HepG2 (cell line): Measurements from ENCODE around the gene SLC48A1. TPM values are rescaled to one million over a fixed set of nuclear protein-coding genes. Genes with fewer than 3 reads are reported as not detected.

Source experiments
- ATAC-seq: fragments of 200-7000 bp; cut with Tn5 transposase; 3 replicates; pipeline ENCODE4 v1.9.1; 2020; ENCODE audit warnings: mild to moderate bottlenecking, moderate library complexity
- BruUV-seq: library from RNA; stranded (reverse); fragments of 400-500 nt; replicated peaks from 2 replicates; lab custom pipeline; 2021; lab: Mats Ljungman, UMichigan
- CTCF ChIA-PET: fragments of 300-600 bp; formaldehyde crosslinking; extraction: SDS; loops from one replicate; lab custom pipeline; 2021; ENCODE audit warnings: low total read pairs, inconsistent platforms, low intra/inter-chr PET ratio; lab: Yijun Ruan, JAX
- POLR2A ChIA-PET: fragments of 350-600 bp; sonication (Branson Sonifier 250); formaldehyde crosslinking; loops from one replicate; lab custom pipeline; 2020; ENCODE audit warnings: antibody characterized with exemption, inconsistent platforms; lab: Yijun Ruan, JAX
- DNase-seq: peaks from one replicate; pipeline ENCODE4 v3.0.0-alpha.2; 2015; ENCODE audit warnings: low spot score
- FAIRE-seq: peaks from 3 replicates; lab custom pipeline; 2011; peaks lifted over from hg19 to GRCh38; lab: Jason Lieb, UNC
- H2AFZ ChIP-seq: one replicate; pipeline ENCODE4 v1.6.1; 2011; ENCODE audit warnings: low read length, inconsistent platforms
- H3K27ac ChIP-seq: fragments of 300-600 bp; 3 replicates; pipeline ENCODE4 v1.8.0; 2011; ENCODE audit warnings: mixed run types, mild to moderate bottlenecking, mixed read lengths, low read length, inconsistent platforms; ENCODE audit not compliant: insufficient read depth; ENCODE audit errors: extremely low read length
- H3K27me3 ChIP-seq, 2 experiments: fragments of 200-600 bp in 1 of 2; 2 replicates in 1 of 2; 3 replicates in 1 of 2; pipeline versions ENCODE4 v1.6.0 to v1.8.0; 2011; ENCODE audit warnings: low read length in 2 of 2, mild to moderate bottlenecking in 2 of 2, moderate library complexity in 2 of 2, inconsistent platforms in 1 of 2; ENCODE audit not compliant: insufficient read depth in 2 of 2, control insufficient read depth in 1 of 2
- H3K36me3 ChIP-seq, 2 experiments: fragments of 200-600 bp in 1 of 2; replicated peaks in 1 of 2; 2 replicates in 1 of 2; 3 replicates in 1 of 2; pipeline versions ENCODE4 v1.5.1 to v1.8.0; 2011; ENCODE audit warnings: low read length in 2 of 2, inconsistent platforms in 1 of 2; ENCODE audit not compliant: insufficient read depth in 2 of 2, control insufficient read depth in 1 of 2
- H3K4me1 ChIP-seq: 2 replicates; pipeline ENCODE4 v1.5.1; 2012; ENCODE audit warnings: low read length, inconsistent platforms; ENCODE audit not compliant: insufficient read depth
- H3K4me2 ChIP-seq: 2 replicates; pipeline ENCODE4 v1.6.0; 2011; ENCODE audit warnings: low read depth, low read length, inconsistent platforms
- H3K4me3 ChIP-seq, 3 experiments: fragments of 200-600 bp in 1 of 3; sonication (generic), shearing (Covaris generic) in 1 of 3; replicated peaks in 1 of 3; 2 replicates each; pipeline ENCODE4 v1.5.1; 2011 to 2016; ENCODE audit warnings: low read length in 3 of 3, inconsistent platforms in 2 of 3, low read depth in 2 of 3, mild to moderate bottlenecking in 2 of 3, control low read depth in 1 of 3, mixed read lengths in 1 of 3; ENCODE audit not compliant: insufficient read depth in 1 of 3
- H3K79me2 ChIP-seq: one replicate; pipeline ENCODE4 v1.6.1; 2011; ENCODE audit warnings: low read length, inconsistent platforms; ENCODE audit not compliant: insufficient read depth
- H3K9ac ChIP-seq: 2 replicates; pipeline ENCODE4 v1.6.0; 2011; ENCODE audit warnings: mild to moderate bottlenecking, low read depth, low read length, inconsistent platforms; ENCODE audit not compliant: insufficient read depth
- H3K9me3 ChIP-seq: 2 replicates; pipeline ENCODE4 v1.5.1; 2012; ENCODE audit warnings: mild to moderate bottlenecking, low read length
- H4K20me1 ChIP-seq: 2 replicates; pipeline ENCODE4 v1.6.0; 2011; ENCODE audit warnings: inconsistent platforms, mild to moderate bottlenecking, low read length, moderate library complexity; ENCODE audit not compliant: insufficient read depth
- CBFB ChIP-seq: sonication (generic); formaldehyde crosslinking; IDR thresholded peaks from 2 replicates; pipeline ENCODE4 v1.4.0; 2020; ENCODE audit warnings: missing genetic modification reagents
- CSRNP1 ChIP-seq: sonication (generic); formaldehyde crosslinking; IDR thresholded peaks from 2 replicates; pipeline ENCODE4 v1.8.1; 2023; ENCODE audit warnings: mild to moderate bottlenecking, missing genetic modification reagents
- DNMT1 ChIP-seq: sonication (generic); formaldehyde crosslinking; IDR thresholded peaks from 2 replicates; pipeline ENCODE4 v1.5.1; 2020; ENCODE audit warnings: mild to moderate bottlenecking, missing genetic modification reagents
- ELF1 ChIP-seq: sonication (generic); formaldehyde crosslinking; IDR thresholded peaks from 2 replicates; pipeline ENCODE4 v1.4.0; 2020; ENCODE audit warnings: missing genetic modification reagents
- ELF4 ChIP-seq: sonication (generic); formaldehyde crosslinking; IDR thresholded peaks from 2 replicates; pipeline ENCODE4 v1.5.0; 2020; ENCODE audit warnings: missing genetic modification reagents, mild to moderate bottlenecking, moderate library complexity, borderline replicate concordance
- IRX3 ChIP-seq: sonication (generic); formaldehyde crosslinking; IDR thresholded peaks from 2 replicates; pipeline ENCODE4 v1.8.1; 2023; ENCODE audit warnings: mild to moderate bottlenecking, low read depth, missing genetic modification reagents, borderline replicate concordance
- KAT8 ChIP-seq: IDR thresholded peaks from 2 replicates; pipeline ENCODE4 v1.6.1; 2016; ENCODE audit warnings: missing genetic modification reagents, missing compliant biosample characterization
- KLF6 ChIP-seq: IDR thresholded peaks from 2 replicates; pipeline ENCODE4 v1.8.0; 2016; ENCODE audit warnings: missing biosample characterization, missing genetic modification reagents
- MZF1 ChIP-seq: sonication (generic); formaldehyde crosslinking; IDR thresholded peaks from 2 replicates; pipeline ENCODE4 v1.8.1; 2023; ENCODE audit warnings: mild to moderate bottlenecking, missing genetic modification reagents, borderline replicate concordance
- XBP1 ChIP-seq: sonication (generic); formaldehyde crosslinking; IDR thresholded peaks from 2 replicates; pipeline ENCODE4 v1.5.0; 2020; ENCODE audit warnings: missing genetic modification reagents
- ZBTB38 ChIP-seq: sonication (generic); formaldehyde crosslinking; IDR thresholded peaks from 2 replicates; pipeline ENCODE4 v1.5.1; 2020; ENCODE audit warnings: mild to moderate bottlenecking, missing genetic modification reagents
- ZKSCAN5 ChIP-seq: sonication (generic); formaldehyde crosslinking; IDR thresholded peaks from 2 replicates; pipeline ENCODE4 v1.5.1; 2020; ENCODE audit warnings: mild to moderate bottlenecking, missing genetic modification reagents
- ZNF205 ChIP-seq: IDR thresholded peaks from 2 replicates; pipeline ENCODE4 v1.6.1; 2018; ENCODE audit warnings: missing biosample characterization, missing genetic modification reagents
- ZNF276 ChIP-seq: sonication (generic); formaldehyde crosslinking; IDR thresholded peaks from 2 replicates; pipeline ENCODE4 v1.4.0; 2020; ENCODE audit warnings: mild to moderate bottlenecking, low read depth, missing genetic modification reagents
- ZNF333 ChIP-seq: sonication (generic); formaldehyde crosslinking; IDR thresholded peaks from 2 replicates; pipeline ENCODE4 v1.4.0; 2020; ENCODE audit warnings: mild to moderate bottlenecking, missing genetic modification reagents, borderline replicate concordance
- ZNF543 ChIP-seq: sonication (generic); formaldehyde crosslinking; IDR thresholded peaks from 2 replicates; pipeline ENCODE4 v1.4.0; 2020; ENCODE audit warnings: mild to moderate bottlenecking, missing genetic modification reagents
- ZNF660 ChIP-seq: sonication (generic); formaldehyde crosslinking; IDR thresholded peaks from 2 replicates; pipeline ENCODE4 v1.5.1; 2020; ENCODE audit warnings: mild to moderate bottlenecking, low read depth, missing genetic modification reagents, borderline replicate concordance
- ZNF709 ChIP-seq: sonication (generic); formaldehyde crosslinking; IDR thresholded peaks from 2 replicates; pipeline ENCODE4 v1.5.0; 2020; ENCODE audit warnings: mild to moderate bottlenecking, missing genetic modification reagents
- WGBS: methylation state at CpG from one replicate; pipeline ENCODE4 v1.1.6; 2017; ENCODE audit warnings: low lambda C conversion rate; 5-methylcytosine and 5-hydroxymethylcytosine counted together
- in situ Hi-C: cut with HindIII; loops from 2 replicates; pipeline ENCODE4 v1.10.0; 2017; ENCODE audit warnings: low pct_unique_long_range_greater_than_20kb; ENCODE audit not compliant: extremely low pct_ligation_motif_present
- intact Hi-C: fragments of 100-400 bp; cut with micrococcal nuclease; formaldehyde crosslinking; loops from one replicate; pipeline ENCODE4 v1.10.0; 2022; ENCODE audit not compliant: unreplicated experiment
- polyA plus RNA-seq, 8 experiments: library from polyadenylated mRNA; depleted of rRNA in 3 of 8; stranded (reverse) in 7 of 8; unstranded in 1 of 8; fragments of >200 nt; fragmentation: Illumina TruSeq in 4 of 8; extraction: Trizol in 4 of 8; gene quantifications; 2 replicates each; pipeline versions ENCODE4 v1.2.1 to v1.2.3, GENCODE V29; 2011 to 2016; ENCODE audit warnings: low read depth in 4 of 8, missing spikeins in 1 of 8, mixed read lengths in 1 of 8; ENCODE audit not compliant: insufficient read depth in 1 of 8
- total RNA-seq, 5 experiments: library from RNA; depleted of rRNA; stranded (reverse); fragments of >200 nt; fragmentation: Illumina TruSeq; extraction: Trizol; gene quantifications; 2 replicates each; pipeline ENCODE4 v1.2.3, GENCODE V29; 2016; ENCODE audit warnings: low read depth in 1 of 5

Gene SLC48A1
- total and polyA plus RNA-seq, 2 of the 13 experiments (the other 11 are each of a cell fraction or from before 2014, with no cell fraction given) = 2.2 to 3.7 TPM

GRCh38 chr12:47755655-47756562 is 17.1 kb upstream of the SLC48A1 start:
- intact Hi-C loops = no loop called here
- Histone ChIP-seq H3K9me3 (no peaks in the 10 kb centered on the region), H2AFZ (no peak overlapping the region), H3K79me2 (no peaks in the 10 kb centered on the region), H4K20me1 (no peaks in the 10 kb centered on the region), H3K4me1 (peaks cover 25% of the 10 kb centered on the region), H3K27ac (no peak overlapping the region), H3K27me3 (peaks cover 1 to 42% of the 10 kb centered on the region in 2 experiments; a peak in 3 of 5 replicates), H3K36me3 (no peaks in the 10 kb centered on the region), H3K4me2 (no peak overlapping the region), H3K9ac (no peak overlapping the region), H3K4me3 (no peak overlapping the region)
- no TSS peak for BruUV-seq
- whole genome bisulfite sequencing = 35% methylated on average over 12 of the region's 12 CpGs
- TF ChIP-seq CSRNP1 (CRISPR knock-in tag) (no peak), MZF1 (CRISPR knock-in tag) (no peak), KLF6 (CRISPR knock-in tag) (no peak), ZBTB38 (CRISPR knock-in tag) (no peak), ELF4 (CRISPR knock-in tag) (no peak), ZNF276 (no peak), ELF1 (CRISPR knock-in tag) (no peak), ZNF709 (CRISPR knock-in tag) (no peak), KAT8 (CRISPR knock-in tag) (no peak), IRX3 (CRISPR knock-in tag) (no peak), ZKSCAN5 (CRISPR knock-in tag) (no peak), ZNF205 (CRISPR knock-in tag) (no peak), CBFB (no peak), DNMT1 (CRISPR knock-in tag) (no peak), ZNF543 (CRISPR knock-in tag) (no peak), XBP1 (CRISPR knock-in tag) (no peak), ZNF660 (CRISPR knock-in tag) (no peak), ZNF333 (CRISPR knock-in tag) (no peak)
- DNase-seq (no peak), FAIRE-seq (no peak), ATAC-seq (no peak)
- CTCF ChIA-PET = no interaction called here
- POLR2A ChIA-PET = no interaction called here
- in situ Hi-C loops = no loop called here
